Coronary artery (tissue), 2 donors: Measurements from ENCODE around the gene TJP1.
A peak's percentile ranks its signal among the peaks of the same experiment; 100 is the strongest.

ENCODE experiments used
- DNase-seq: peaks from one replicate; pipeline ENCODE4 v3.0.0-alpha.2; 2017; ENCODE audit warnings: low spot score
- H3K27ac ChIP-seq, 2 donors: fragments of 200-600 bp; sonication (generic); one replicate each; pipeline ENCODE4 v1.5.1; 2016 to 2019
- H3K4me3 ChIP-seq: fragments of 200-600 bp; sonication (generic); 2 replicates; pipeline ENCODE4 v1.5.1; 2016; ENCODE audit warnings: mild to moderate bottlenecking, moderate library complexity
- CTCF ChIP-seq: fragments of 200-600 bp; sonication (generic); IDR thresholded peaks from one replicate; pipeline ENCODE4 v1.5.1; 2019; ENCODE audit warnings: antibody characterized with exemption

The TJP1 gene

DNA sequence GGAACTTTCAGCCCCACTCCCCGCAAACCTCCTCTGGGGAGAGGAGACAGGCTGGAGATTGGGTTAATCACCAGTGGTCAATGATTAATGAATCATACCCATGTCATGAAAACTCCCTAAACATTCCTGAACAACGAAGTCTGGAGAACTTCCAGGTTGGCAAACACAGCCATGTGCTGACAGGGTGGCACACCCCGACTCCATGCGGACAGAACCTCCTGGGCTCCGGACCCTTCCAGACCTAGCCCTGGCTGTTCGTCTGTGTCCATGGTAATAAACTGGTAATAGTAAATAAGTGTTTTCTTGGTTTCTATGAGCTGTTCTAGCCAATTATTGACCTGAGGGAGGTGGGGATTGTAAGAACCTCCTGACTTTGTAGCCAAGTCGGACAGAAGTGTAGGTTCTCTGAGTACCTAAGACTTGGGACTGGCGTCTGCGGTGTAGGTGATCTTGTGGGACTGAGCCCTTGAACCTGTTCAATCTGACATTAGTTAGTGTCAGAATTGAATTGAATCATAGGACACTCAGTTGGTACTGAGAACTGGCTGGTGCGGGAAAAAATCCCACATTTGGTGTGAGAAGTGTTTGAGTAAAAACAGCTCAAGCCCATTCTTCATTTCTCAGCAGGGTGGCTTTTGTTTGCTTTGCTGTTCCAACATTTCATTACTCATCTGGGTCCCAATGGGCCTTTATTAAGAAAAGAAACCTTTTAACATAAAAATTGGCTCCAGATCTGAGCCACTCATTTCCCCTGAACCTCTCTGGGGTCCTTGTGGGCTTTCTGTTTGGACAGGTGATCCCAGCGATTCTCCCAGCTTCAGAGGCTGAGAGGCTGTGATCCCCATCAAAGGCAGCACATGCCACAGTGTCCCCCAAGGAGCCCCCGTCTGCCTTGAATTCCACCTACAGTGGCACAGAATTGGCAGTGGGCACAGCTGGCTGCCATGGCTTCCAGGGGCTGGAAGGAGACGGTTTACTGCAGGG is 151.0 kb downstream of the TJP1 start:
- no peak for DNase-seq
- Histone ChIP-seq H3K4me3 (no peak overlapping the region), H3K27ac (no peak overlapping the region)
- TF ChIP-seq CTCF, result no peak

- Histone ChIP-seq H3K27ac (no peak overlapping the region), H3K4me3 (no peak overlapping the region)
- DNase-seq, result no peak
- no peak for TF ChIP-seq CTCF
These were observed 152.0 kb downstream of the TJP1 start for GRCh38 chr15:29670266-29670665.

DNA sequence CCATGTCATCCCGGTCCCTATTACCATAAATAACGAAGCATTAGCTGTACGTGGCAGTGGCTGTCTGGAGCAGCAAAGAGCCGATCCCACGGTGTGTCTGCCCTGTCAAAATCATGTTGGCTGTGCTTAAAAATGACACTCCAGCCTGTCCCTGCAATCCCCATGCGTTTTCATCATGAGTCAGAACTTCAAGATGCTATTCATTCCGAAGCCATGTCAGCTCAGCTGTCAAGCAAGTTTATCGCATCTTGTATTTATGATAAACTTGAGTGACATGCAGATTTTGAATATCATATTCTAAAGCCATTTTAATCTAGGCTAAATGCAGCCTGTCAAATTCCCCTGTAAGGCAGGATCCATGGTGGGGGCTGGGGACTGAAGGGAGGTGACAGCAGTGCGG is 152.4 kb downstream of the TJP1 start:
- H3K27ac ChIP-seq, result no peak overlapping the region
- no peak for DNase-seq
- no peak overlapping the region for H3K4me3 ChIP-seq
- TF ChIP-seq CTCF, result no peak

DNA sequence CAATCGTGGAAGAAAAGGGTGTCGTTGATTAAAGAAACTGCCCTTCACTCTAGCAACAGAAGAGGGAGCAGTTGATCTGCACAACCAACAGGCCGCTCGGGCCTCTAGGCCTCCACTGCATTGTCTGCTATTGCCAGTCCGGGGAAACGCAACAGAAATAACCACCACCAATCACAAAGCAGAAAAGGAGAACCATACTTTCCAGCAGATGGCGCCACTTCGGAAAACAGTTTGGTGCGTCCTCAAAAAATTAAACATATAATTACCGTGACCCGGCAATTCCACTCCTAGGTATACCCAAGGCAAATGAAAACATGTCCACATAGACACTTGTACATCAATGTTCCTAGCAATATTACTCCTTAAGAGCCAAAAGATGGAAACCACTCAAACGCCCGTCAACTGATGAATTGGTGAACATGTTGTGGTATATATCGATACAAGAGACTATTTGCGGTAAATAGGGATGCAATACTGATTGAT is 154.1 kb downstream of the TJP1 start:
- Histone ChIP-seq H3K4me3 (no peak overlapping the region), H3K27ac (no peak overlapping the region)
- no peak for DNase-seq
- TF ChIP-seq CTCF, result peak; percentile 22

DNA sequence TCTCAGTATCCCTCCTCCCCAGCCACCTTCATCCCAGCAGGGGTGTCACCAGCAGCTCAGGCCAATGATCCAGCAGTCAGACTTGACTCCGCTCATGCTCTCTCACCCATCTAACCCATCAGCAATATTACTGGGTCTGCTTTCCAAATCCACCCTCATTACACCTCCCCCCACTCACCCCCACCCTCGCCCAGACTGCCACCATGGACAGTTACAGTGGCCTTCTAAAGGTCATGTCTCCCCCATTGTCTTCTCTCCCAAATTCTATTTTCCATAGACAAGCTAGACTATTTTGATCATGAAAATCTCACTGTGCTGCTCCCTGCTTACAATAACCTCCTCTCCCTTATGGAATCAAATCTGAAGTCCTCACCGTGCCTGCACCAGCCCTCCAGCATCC is 156.0 kb downstream of the TJP1 start:
- Histone ChIP-seq H3K4me3 (no peak overlapping the region), H3K27ac (no peak overlapping the region)
- TF ChIP-seq CTCF, result no peak
- no peak for DNase-seq

- no peak overlapping the region for H3K4me3 ChIP-seq
- DNase-seq, result no peak
- TF ChIP-seq CTCF, result no peak
- H3K27ac ChIP-seq, result no peak overlapping the region
These were observed 156.7 kb downstream of the TJP1 start for GRCh38 chr15:29665444-29666003.
